Middle frontal gyrus (tissue), 1 donor: ENCODE measurements around the gene ERCC3.
"Not testable (repeated sequence)": the region's sequence is repeated elsewhere in the genome, so short reads cannot be mapped to it uniquely, and the experiment has no call there.

Experiments used
- DNase-seq: peaks from one replicate; pipeline ENCODE4 v3.0.0-alpha.2; 2015; ENCODE audit warnings: low spot score; ENCODE audit errors: extremely low spot score

Gene ERCC3

GRCh38 chr2:127226520-127227263 is 67.3 kb downstream of the ERCC3 start:
- no peak for DNase-seq

GRCh38 chr2:127226132-127226519 is 67.8 kb downstream of the ERCC3 start:
- no peak for DNase-seq

- DNase-seq, result no peak
Observed at GRCh38 chr2:127225186-127225960, 68.6 kb downstream of the ERCC3 start.

GRCh38 chr2:127224135-127224534 is 69.8 kb downstream of the ERCC3 start:
- not testable (repeated sequence) for DNase-seq

GRCh38 chr2:127220768-127221527 is 73.0 kb downstream of the ERCC3 start:
- no peak for DNase-seq

GRCh38 chr2:127220102-127220767 is 73.7 kb downstream of the ERCC3 start, which contains the start of gene CYP27C1:
Gene CYP27C1 (minus strand): TSS chr2:127220299. CDS start chr2:127220270, 29 bp downstream.
- no peak for DNase-seq

GRCh38 chr2:127219171-127220070 is 74.5 kb downstream of the ERCC3 start:
- no peak for DNase-seq

- no peak for DNase-seq
Observed at GRCh38 chr2:127218812-127219170, 75.2 kb downstream of the ERCC3 start.

GRCh38 chr2:127217470-127218325 is 76.2 kb downstream of the ERCC3 start:
- no peak for DNase-seq

- no peak for DNase-seq
Observed at GRCh38 chr2:127216593-127216992, 77.4 kb downstream of the ERCC3 start.

- DNase-seq, result no peak
Observed at GRCh38 chr2:127216095-127216494, 77.8 kb downstream of the ERCC3 start.

- not testable (repeated sequence) for DNase-seq
Observed at GRCh38 chr2:127214201-127214600, 79.7 kb downstream of the ERCC3 start.

- no peak for DNase-seq
Observed at GRCh38 chr2:127208313-127208712, 85.6 kb downstream of the ERCC3 start.
